ENCODE data around the gene EIF3K.

Gene EIF3K

DNA sequence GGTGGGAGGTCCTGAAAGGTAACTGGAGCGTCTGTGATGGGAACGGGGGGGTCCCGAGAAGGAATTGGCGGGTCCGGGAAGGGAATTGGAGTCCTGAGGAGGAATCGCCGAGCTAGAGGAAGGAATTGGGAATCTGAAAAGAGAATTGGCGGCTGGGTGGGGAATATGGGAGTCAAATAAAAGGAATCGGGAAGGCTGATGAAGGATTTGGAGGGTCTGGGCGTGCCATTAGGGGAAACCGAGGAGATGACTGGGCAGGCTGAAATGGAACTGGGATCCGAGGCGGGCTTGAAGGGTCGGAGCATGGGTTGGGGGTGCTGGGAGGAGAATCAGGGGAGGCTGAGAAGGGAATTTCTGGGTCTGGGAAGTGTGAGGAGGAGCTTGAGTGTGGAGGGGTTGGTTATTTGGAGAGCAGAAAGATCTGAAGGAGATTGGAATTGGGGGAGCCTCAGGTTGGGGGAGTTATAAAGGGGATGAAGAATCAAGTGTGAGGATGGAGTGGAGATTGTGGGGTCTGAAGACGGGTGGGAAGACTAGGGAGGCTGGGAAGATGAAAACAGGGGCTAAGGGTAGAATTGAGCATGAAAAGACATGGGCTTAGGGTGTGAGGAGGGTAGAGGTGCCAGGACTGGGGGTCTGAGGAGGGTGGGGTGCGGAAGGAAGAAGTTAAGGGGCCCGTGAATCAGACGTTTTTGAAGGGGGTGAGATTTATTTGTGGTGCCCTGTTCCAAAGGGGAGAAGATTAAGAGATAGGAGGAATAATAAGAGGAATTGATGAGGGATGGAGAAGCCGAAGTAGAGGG lies 29.2 kb downstream of the EIF3K start (continued):
- TF ChIP-seq ZNF677 (tag by site-specific recombination; IDR thresholded peaks at IDR 0.05) (no peak), ZNF629 (tag by site-specific recombination; IDR thresholded peaks at IDR 0.05) (0 out of 2 replicates have a peak, but pooled peaks have one; percentile 4), REPIN1 (tag by site-specific recombination; IDR thresholded peaks at IDR 0.05; ENCODE audit: low read depth) (no peak), ZNF600 (tag by site-specific recombination; IDR thresholded peaks at IDR 0.05) (peak; percentile 31; the same call in 1 of the 2 replicates), SP3 (tag by site-specific recombination; IDR thresholded peaks at IDR 0.05) (no peak; the same call in 1 of the 2 replicates), ZNF555 (tag by site-specific recombination; conservative IDR thresholded peaks at IDR 0.05) (no peak), ZNF266 (tag by site-specific recombination; IDR thresholded peaks at IDR 0.05; ENCODE audit: low read depth) (0 out of 2 replicates have a peak, but pooled peaks have one; percentile 13), ZNF585B (tag by site-specific recombination; IDR thresholded peaks at IDR 0.05) (no peak), BCL11A (tag by site-specific recombination; IDR thresholded peaks at IDR 0.05; ENCODE audit: low read depth) (no peak), SALL2 (tag by site-specific recombination; IDR thresholded peaks at IDR 0.05; ENCODE audit: borderline replicate concordance) (no peak; the same call in 1 of the 2 replicates), SP2 (tag by site-specific recombination; IDR thresholded peaks at IDR 0.05) (no peak), ZNF792 (tag by site-specific recombination; IDR thresholded peaks at IDR 0.05) (0 out of 2 replicates have a peak, but pooled peaks have one; percentile 9), ZNF558 (tag by site-specific recombination; IDR thresholded peaks at IDR 0.05) (no peak), ZNF501 (tag by site-specific recombination; IDR thresholded peaks at IDR 0.05) (peak; percentile 9; the same call in 1 of the 2 replicates), BCL11B (tag by site-specific recombination; IDR thresholded peaks at IDR 0.05; ENCODE audit: low read depth) (0 out of 2 replicates have a peak, but pooled peaks have one; percentile 12), GLIS2 (tag by site-specific recombination; IDR thresholded peaks at IDR 0.05) (no peak), MEIS1 (CRISPR knock-in tag; IDR thresholded peaks at IDR 0.05; ENCODE audit: borderline replicate concordance) (no peak), ZNF324 (tag by site-specific recombination; IDR thresholded peaks at IDR 0.05) (peak; percentile 11; the same call in 1 of the 2 replicates), ZNF133 (tag by site-specific recombination; IDR thresholded peaks at IDR 0.05) (no peak), ZBTB7A (tag by site-specific recombination; IDR thresholded peaks at IDR 0.05; ENCODE audit: low read depth) (peak; percentile 48)
- TF ChIP-seq, protein P1, sequence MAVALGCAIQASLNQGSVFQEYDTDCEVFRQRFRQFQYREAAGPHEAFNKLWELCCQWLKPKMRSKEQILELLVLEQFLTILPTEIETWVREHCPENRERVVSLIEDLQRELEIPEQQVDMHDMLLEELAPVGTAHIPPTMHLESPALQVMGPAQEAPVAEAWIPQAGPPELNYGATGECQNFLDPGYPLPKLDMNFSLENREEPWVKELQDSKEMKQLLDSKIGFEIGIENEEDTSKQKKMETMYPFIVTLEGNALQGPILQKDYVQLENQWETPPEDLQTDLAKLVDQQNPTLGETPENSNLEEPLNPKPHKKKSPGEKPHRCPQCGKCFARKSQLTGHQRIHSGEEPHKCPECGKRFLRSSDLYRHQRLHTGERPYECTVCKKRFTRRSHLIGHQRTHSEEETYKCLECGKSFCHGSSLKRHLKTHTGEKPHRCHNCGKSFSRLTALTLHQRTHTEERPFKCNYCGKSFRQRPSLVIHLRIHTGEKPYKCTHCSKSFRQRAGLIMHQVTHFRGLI (tag by site-specific recombination; IDR thresholded peaks at IDR 0.05) = no peak
- TF ChIP-seq, protein P2, sequence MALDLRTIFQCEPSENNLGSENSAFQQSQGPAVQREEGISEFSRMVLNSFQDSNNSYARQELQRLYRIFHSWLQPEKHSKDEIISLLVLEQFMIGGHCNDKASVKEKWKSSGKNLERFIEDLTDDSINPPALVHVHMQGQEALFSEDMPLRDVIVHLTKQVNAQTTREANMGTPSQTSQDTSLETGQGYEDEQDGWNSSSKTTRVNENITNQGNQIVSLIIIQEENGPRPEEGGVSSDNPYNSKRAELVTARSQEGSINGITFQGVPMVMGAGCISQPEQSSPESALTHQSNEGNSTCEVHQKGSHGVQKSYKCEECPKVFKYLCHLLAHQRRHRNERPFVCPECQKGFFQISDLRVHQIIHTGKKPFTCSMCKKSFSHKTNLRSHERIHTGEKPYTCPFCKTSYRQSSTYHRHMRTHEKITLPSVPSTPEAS (tag by site-specific recombination; IDR thresholded peaks at IDR 0.05) = no peak
- TF ChIP-seq, protein P3, sequence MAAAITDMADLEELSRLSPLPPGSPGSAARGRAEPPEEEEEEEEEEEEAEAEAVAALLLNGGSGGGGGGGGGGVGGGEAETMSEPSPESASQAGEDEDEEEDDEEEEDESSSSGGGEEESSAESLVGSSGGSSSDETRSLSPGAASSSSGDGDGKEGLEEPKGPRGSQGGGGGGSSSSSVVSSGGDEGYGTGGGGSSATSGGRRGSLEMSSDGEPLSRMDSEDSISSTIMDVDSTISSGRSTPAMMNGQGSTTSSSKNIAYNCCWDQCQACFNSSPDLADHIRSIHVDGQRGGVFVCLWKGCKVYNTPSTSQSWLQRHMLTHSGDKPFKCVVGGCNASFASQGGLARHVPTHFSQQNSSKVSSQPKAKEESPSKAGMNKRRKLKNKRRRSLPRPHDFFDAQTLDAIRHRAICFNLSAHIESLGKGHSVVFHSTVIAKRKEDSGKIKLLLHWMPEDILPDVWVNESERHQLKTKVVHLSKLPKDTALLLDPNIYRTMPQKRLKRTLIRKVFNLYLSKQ (tag by site-specific recombination; IDR thresholded peaks at IDR 0.05; ENCODE audit: borderline replicate concordance) = no peak
- TF ChIP-seq, protein P4, sequence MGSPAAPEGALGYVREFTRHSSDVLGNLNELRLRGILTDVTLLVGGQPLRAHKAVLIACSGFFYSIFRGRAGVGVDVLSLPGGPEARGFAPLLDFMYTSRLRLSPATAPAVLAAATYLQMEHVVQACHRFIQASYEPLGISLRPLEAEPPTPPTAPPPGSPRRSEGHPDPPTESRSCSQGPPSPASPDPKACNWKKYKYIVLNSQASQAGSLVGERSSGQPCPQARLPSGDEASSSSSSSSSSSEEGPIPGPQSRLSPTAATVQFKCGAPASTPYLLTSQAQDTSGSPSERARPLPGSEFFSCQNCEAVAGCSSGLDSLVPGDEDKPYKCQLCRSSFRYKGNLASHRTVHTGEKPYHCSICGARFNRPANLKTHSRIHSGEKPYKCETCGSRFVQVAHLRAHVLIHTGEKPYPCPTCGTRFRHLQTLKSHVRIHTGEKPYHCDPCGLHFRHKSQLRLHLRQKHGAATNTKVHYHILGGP (tag by site-specific recombination; IDR thresholded peaks at IDR 0.05) = no peak
- TF ChIP-seq, protein P5, sequence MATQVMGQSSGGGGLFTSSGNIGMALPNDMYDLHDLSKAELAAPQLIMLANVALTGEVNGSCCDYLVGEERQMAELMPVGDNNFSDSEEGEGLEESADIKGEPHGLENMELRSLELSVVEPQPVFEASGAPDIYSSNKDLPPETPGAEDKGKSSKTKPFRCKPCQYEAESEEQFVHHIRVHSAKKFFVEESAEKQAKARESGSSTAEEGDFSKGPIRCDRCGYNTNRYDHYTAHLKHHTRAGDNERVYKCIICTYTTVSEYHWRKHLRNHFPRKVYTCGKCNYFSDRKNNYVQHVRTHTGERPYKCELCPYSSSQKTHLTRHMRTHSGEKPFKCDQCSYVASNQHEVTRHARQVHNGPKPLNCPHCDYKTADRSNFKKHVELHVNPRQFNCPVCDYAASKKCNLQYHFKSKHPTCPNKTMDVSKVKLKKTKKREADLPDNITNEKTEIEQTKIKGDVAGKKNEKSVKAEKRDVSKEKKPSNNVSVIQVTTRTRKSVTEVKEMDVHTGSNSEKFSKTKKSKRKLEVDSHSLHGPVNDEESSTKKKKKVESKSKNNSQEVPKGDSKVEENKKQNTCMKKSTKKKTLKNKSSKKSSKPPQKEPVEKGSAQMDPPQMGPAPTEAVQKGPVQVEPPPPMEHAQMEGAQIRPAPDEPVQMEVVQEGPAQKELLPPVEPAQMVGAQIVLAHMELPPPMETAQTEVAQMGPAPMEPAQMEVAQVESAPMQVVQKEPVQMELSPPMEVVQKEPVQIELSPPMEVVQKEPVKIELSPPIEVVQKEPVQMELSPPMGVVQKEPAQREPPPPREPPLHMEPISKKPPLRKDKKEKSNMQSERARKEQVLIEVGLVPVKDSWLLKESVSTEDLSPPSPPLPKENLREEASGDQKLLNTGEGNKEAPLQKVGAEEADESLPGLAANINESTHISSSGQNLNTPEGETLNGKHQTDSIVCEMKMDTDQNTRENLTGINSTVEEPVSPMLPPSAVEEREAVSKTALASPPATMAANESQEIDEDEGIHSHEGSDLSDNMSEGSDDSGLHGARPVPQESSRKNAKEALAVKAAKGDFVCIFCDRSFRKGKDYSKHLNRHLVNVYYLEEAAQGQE (tag by site-specific recombination; IDR thresholded peaks at IDR 0.05) = peak; percentile 23
- TF ChIP-seq, protein P6, sequence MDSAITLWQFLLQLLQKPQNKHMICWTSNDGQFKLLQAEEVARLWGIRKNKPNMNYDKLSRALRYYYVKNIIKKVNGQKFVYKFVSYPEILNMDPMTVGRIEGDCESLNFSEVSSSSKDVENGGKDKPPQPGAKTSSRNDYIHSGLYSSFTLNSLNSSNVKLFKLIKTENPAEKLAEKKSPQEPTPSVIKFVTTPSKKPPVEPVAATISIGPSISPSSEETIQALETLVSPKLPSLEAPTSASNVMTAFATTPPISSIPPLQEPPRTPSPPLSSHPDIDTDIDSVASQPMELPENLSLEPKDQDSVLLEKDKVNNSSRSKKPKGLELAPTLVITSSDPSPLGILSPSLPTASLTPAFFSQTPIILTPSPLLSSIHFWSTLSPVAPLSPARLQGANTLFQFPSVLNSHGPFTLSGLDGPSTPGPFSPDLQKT (IDR thresholded peaks at IDR 0.05; ENCODE audit: borderline replicate concordance, low read depth, low read length) = no peak
- TF ChIP-seq, protein P7, sequence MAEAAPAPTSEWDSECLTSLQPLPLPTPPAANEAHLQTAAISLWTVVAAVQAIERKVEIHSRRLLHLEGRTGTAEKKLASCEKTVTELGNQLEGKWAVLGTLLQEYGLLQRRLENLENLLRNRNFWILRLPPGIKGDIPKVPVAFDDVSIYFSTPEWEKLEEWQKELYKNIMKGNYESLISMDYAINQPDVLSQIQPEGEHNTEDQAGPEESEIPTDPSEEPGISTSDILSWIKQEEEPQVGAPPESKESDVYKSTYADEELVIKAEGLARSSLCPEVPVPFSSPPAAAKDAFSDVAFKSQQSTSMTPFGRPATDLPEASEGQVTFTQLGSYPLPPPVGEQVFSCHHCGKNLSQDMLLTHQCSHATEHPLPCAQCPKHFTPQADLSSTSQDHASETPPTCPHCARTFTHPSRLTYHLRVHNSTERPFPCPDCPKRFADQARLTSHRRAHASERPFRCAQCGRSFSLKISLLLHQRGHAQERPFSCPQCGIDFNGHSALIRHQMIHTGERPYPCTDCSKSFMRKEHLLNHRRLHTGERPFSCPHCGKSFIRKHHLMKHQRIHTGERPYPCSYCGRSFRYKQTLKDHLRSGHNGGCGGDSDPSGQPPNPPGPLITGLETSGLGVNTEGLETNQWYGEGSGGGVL (tag by site-specific recombination; IDR thresholded peaks at IDR 0.05) = 0 out of 2 replicates have a peak, but pooled peaks have one; percentile 18

All from HEK293 (cell line).